Hippocampal formation (tissue), 2 donors: ENCODE measurements around the gene FXYD4.
"Not testable (repeated sequence)": the region's sequence is repeated elsewhere in the genome, so short reads cannot be mapped to it uniquely, and the experiment has no call there.

Experiments
- DNase-seq, 2 donors: peaks; one replicate each; lab custom pipeline; 2025; lab: John Stamatoyannopoulos, UW

Gene FXYD4, protein sequence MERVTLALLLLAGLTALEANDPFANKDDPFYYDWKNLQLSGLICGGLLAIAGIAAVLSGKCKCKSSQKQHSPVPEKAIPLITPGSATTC

DNA sequence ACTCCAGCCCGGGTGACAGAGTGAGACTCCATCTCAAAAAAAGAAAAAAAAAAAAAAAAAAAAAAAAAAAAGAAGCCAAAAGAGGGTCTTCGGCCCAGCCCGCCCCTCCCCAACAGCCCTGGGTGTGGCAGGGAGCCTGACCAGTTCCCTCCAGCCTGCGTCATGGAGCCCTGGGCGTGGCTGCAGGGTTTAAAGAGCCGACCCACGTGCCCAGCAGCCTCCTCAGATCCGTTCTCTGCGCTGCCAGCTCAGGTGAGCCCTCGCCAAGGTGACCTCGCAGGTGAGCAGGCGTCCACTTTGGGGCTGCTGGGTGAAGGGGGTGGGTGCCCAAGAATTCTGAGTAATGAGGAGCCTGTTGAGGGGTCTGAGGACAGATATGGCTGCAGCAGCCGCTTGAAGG, at the start of gene FXYD4:
FXYD4 (plus strand) TSS at position 219 of the 400 bp plus-strand sequence. CDS start 2,111 bp downstream, outside the sequence.
- DNase-seq = no peak

DNA sequence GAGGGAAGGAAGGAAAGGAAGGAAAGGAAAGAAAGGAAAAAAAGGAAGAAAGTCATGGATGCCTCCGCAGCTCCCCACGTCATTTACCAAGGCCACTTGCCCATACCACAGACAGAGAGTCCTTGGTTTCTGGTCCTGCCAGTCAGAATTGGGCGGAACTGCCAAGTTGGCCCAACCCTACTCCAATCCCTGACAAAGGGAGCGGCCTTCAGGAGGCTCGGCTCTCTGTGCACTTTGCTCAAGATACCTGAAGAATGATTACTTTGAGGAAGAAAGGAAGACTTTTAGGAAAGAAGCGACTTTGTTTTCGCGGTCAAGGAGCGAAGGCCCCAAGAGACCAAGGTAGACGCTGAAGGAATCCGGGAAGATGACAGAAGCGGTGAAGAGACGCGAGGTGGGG, 49.1 kb upstream of the FXYD4 start:
- peak in 1 of 2 donors; percentile 47 for DNase-seq

DNA sequence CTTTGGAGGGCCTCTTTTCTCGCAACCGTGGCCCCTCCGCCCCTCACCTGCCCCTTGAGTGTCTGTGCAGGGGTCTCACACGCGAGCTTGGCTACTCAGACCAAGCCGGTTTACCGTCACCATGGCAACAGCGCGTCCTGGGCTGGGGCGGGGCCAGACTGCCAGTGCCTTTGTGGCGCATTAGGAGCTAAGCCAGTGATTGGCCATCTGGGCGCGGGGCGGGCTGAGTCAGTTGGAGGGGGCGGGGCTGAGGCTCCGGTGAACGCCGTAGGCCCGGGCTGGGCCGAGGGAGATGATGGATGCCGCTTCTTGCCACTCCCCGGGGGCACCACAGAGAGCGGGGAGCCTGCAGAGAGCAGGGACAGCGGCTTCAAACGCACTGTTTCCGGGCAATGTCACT, 48.7 kb upstream of the FXYD4 start:
- peak; percentile 93 to 94 for DNase-seq

DNA sequence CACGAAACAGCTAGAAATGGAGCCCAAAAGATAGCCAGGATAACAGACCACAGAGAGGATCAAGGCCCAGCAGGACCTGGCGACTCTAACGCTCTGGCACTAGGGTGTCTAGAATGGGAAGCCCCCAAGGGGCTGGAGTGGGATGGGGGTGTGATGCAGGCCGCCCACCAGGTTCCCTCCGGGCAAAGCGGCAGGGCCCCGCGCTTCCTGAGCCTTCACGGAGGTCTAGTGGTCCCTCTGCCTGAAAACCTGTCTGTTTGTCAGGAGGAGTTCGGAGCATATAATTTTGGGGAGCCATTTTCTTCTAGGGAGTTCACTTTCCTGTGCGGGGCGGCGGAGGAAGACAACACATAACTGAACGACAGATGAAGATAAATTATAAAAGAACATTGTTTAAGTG, 48.2 kb upstream of the FXYD4 start:
- no peak for DNase-seq

DNA sequence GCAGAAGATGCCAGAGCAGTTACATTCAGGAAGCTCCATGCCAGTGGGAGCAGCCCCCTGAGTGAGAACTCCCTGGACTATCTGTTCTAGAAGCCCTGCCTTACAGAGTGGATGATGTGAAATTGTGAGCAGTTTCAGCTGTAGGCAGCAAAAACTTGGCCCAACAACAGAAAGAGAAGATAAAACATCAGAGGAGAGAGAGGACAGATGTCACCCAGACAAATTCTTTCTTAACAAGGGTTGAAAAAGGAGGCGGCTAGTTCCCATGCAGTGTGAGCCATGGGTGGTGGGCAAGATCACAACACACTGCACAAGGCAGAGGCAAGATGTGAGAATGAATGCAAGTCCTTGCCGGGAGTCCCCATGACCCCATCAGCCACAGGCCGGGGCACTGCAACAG, 46.6 kb upstream of the FXYD4 start:
- DNase-seq = no peak

DNA sequence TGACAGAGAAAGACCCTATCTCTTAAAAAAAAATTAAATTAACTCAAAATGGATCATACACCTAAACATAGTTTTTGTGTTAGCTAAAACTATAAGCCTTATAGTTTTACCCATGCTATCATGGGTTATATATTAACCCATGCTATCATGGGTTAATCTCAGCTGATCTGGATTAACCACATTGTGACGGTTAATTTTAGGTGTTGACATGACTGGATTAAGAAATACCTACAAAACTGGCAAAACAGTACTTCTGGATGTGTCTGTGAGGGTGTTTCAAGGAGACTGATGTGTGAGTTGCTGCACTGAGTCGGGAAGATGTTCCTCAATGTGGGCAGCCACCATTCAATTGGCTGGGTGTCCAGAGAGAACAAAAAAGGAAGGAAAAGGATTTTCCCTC, 44.3 kb upstream of the FXYD4 start:
- no peak for DNase-seq

DNA sequence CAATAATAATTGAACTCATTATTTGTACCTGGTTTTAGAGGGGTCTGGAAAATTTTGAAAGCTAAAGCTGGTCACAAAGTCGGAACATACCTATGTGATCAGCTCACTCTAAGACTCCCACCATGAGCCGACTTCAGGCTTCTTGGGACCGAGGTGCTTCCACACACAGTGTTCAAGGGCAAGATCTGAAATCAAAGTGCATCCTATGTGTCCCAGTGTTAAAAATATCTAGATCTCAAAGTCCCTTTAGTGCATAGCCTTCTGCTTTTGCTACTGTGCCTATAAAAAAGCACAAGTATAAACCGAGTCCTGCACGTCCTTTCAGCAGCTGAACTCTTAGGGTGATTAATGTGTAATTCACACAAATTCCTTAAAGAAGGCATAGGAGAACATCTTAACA, 43.5 kb upstream of the FXYD4 start:
- no peak for DNase-seq

DNA sequence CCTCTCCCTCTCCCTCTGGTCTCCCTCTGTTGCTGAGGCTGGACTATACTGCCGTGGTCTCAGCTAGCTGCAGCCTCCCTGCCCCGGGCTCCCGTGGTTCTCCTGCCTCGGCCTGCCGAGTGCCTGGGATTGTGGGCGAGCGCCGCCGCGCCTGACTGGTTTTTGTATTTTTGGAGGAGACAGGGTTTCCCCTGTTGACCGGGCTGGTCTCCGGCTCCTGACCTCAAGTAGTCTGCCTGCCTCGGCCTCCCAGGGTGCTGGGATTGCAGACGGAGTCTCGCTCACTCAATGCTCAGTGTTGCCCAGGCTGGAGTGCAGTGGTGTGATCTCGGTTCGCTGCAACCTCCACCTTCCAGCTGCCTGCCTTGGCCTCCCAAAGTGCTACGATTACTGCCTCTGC, 42.6 kb upstream of the FXYD4 start:
- DNase-seq = not testable (repeated sequence)

DNA sequence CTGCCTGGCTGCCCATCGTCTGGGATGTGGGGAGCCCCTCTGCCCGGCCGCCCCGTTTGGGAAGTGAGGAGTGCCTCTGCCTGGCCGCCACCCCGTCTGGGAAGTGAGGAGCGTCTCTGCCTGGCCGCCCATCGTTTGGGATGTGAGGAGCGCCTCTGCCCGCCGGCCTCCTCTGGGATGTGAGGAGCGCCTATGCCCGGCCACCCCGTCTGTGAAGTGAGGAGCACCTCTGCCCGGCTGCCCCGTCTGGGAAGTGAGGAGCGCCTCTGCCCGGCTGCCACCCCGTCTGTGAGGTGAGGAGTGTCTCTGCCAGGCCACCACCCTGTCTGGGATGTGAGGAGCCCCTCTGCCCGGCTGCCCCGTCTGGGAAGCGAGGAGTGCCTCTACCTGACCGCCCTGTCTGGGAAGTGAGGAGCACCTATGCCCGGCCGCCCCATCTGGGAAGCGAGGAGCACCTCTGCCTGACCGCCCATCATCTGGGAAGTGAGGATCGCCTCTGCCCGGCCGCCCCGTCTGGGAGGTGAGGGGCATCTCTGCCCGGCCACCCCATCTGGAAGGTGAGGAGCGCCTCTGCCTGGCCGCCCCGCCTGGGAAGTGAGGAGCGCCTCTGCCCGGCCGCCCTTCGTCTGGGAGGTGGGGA, 42.1 kb upstream of the FXYD4 start:
- DNase-seq = not testable (repeated sequence)

DNA sequence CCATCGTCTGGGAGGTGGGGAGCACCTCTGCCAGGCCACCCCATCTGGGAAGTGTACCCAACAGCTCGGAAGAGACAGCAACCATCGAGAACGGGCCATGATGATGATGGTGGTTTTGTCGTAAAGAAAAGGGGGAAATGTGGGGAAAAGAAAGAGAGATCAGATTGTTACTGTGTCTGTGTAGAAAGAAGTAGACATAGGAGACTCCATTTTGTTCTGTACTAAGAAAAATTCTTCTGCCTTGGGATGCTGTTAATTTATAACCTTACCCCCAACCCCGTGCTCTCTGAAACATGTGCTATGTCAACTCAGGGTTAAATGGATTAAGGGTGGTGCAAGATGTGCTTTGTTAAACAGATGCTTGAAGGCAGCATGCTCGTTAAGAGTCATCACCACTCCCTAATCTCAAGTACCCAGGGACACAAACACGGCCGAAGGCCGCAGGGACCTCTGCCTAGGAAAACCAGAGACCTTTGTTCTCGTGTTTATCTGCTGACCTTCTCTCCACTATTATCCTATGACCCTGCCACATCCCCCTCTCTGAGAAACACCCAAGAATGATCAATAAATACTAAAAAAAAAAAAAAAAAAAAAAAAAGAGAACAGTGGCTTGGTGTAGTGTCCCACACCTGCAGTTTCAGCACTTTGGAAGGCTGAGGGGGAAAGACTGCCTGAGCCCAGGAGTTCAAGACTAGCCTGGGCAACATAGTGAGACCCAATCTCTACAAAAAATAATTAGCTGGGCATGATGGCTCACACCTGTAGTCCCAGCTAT, 41.2 kb upstream of the FXYD4 start:
- DNase-seq = not testable (repeated sequence)

DNA sequence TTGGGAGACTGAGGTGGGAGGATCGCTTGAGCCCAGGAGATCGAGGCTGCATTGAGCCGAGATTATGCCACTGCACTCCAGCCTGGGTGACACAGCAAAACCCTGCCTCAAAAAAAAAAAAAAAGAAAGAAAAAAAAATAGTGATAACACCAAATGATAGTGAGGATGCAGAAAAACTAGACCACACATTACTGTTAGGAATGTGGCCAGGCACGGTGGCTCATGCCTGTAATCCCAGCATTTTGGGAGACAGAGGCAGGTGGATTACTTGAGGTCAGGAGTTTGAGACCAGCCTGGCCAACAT, 40.7 kb upstream of the FXYD4 start:
- not testable (repeated sequence) for DNase-seq

DNA sequence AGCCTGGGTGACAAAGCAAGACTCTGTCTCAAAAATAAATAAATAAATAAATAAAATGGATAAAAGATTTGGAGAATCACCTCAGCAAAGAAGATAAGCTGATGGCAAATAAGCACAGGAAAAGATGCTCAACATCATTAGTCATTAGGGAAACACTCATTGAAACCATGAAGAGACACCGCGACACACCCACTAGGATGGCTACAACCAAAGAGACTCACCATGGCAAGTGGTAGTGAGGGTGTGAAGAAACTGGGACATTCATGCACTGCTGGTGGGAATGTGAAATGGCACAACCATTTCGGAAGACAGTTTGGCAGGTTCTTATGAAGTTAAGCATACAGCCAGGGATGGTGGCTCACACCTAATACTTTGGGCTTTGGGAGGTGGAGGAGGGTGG, 37.8 kb upstream of the FXYD4 start:
- DNase-seq = no peak

DNA sequence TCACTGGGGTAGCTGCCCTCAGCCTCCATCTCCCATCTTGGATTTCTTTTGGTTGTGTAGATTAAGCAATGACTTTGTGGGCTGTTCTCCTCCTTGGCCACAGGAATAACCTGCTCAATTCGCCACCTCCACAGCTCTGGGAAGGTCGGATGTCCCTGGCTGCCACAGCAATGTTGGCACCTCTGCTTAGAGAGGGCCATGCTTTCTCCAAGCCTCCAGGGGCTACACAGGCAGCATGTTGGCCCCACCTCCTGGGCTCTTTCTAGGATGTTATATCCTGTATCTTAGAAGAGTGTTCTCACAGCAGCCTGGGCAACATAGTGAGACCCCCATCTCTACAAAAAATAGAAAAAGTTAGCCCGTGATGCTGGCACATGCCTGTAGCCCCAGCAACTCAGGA, 35.4 kb upstream of the FXYD4 start:
- DNase-seq = no peak

DNA sequence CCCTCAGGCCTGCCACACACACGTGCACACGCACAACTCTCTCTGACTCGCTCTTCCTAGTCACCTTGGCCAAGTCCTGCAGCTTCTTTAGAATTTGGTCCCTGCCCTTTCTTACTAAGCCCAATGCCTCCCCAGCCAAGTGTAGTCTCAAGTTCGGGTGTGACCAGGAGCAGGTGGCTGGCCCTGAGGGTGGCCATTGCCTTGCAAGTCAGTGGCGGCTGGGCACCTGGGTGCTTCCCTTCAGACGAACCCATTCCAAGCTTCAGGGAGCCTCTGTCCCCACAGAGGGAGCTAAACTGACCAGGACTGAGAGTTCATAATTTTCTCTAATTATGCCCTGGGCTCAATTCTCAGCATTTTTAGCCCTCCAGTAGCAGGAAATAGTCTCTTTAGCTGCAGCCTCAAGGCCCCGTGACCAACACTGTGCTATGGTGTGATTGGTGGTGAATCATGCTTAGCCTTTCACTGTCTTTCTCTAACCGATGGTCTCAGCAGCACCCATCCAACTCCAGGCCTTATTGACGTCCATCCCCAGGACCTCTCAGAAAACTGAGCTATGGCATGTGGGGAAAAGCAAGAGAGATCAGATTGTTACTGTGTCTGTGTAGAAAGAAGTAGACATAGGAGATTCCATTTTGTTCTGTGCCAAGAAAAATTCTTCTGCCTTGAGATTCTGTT, 34.7 kb upstream of the FXYD4 start:
- no peak for DNase-seq

DNA sequence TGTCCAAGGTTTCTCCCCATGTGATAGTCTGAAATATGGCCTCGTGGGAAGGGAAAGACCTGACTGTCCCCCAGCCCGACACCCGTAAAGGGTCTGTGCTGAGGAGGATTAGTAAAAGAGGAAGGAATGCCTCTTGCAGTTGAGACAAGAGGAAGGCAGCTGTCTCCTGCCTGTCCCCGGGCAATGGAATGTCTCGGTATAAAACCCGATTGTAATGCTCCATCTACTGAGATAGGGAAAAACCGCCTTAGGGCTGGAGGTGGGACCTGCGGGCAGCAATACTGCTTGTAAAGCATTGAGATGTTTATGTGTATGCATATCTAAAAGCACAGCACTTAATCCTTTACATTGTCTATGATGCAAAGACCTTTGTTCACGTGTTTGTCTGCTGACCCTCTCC, 33.9 kb upstream of the FXYD4 start:
- DNase-seq = not testable (repeated sequence)

DNA sequence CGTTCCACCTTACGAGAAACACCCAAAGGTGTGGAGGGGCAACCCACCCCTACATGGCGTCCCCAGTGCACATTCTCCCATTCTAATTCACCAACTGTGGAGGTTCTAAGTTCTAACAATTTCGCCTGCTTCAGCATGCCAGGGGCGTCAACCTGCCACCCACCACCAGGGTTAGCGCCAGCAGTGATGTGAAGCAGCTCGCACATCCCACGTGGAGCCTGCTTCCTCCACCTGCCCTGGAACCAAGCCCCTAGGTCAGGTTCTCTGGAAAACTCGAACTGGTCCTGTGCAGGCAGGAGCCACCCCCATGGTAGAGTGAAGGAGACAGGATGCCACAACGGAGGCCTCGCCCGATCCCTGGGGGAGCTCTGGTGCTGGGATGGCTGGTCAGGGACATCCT, 33.3 kb upstream of the FXYD4 start:
- no peak for DNase-seq

DNA sequence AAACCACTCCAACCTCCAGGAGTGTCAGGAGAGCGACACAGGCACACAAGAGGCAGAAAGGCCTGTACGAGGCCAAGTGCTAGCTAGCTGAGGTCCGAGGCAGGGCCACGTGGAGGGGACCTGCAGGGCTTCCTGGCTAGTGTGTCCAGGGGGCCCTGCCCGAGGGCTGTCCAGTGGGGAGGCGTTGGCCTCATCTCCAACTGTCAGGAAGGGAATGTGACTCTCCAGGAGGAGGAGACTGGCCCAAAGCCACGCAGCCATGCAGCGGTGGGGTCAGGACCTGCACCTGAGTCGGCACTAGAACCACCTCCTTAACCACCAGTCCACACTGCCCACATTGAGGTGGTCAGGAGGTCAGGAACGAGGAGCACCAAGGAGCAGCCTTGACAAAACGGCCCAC, 32.3 kb upstream of the FXYD4 start:
- DNase-seq = no peak

DNA sequence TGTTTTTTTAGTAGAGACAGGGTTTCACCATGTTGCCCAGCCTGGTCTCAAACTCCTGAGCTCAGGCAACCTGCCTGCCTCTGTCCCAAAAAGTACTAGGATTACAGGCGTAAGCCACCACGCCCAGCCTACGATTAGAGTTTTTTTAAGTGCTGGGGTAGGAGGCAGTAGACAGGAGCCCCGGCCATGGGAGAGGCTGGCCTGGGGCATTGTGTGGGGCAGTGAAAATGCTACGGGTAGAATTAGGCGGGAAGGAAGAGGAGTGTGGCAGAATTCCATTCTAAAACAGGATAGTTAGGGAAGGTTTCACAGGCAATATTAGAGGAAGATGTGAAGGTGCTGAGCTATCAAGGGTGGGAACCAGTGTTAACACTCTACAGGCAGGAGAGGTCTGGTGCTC, 31.3 kb upstream of the FXYD4 start:
- no peak for DNase-seq

DNA sequence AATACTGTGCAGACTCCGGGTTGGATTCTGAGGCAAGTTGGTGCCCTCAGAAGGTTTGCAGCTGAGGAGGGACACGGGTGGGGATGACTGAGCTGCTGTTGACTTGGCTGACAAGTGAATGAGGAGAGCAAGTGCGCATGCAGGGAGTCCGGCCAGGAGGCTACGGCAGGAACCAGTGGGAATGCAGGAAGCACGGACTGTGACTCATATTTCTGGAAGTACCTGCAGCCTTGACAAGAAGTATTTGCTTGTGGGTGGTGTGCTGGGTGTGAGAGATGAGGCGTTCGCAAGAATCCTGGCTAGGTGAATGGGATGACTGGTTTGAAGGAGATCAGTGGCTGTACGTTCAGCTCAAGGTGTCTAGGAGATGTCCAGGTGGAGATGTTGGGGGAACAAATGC, 30.8 kb upstream of the FXYD4 start:
- DNase-seq = no peak

DNA sequence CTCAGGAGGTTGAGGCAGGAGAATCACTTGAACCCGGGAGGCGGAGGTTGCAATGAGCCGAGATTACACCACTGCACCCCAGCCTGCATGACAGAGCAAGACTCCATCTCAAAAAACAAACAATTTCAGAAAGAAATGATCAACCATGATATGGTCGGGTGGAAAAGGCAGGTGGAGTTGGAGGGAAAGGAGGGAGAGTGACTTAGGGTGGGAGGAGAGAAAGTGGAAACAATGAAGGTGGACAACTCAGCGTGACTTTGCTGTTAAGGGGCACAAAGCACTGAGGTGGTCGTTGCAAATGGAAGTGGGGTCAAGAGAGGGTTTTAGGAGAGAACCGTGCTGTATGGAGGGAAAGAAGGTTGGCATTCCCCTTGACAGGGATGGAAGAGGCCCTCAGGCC, 30.0 kb upstream of the FXYD4 start:
- no peak for DNase-seq

DNA sequence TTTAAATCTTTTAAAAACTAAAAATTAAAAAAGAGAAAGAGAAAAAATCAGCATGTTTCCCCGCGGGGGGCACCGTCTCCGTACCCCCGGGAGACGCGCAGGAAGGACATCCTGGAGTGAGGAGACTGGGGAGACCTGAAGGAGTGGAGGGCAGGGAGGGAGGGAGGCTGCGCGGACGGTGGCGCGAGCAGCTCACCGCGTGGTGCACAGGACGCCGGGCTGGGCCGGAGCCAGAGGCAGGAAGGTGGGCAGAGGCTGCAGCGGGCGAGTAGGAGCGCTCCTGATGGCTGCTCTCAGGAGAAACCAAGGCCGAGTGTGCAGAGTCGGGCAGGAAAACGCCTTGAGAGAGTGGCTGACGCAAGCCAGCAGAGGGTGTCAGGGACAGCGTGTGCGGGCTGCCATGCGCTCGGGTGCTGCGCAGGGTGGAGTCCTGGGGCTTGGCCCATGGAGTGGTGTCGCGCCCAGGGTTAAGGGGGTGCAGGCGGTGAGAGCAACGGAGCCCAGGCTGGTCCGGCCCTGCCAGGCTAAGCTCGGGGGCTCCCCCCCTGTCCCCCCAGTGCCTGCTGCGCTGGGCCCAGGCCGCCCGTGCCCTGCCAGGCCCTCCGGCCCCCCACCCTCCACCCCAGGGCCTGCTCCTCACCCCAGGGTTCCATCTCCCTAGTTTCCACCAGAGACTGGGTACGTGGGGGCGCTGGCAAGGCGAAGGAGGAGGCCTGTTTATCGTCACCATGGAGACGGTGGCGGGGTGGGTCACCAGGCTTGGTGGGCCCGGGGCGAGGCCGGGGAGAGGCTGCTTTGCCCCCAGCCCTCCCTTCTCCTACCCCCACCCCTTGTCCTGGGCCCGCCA, 28.9 kb upstream of the FXYD4 start:
- no peak for DNase-seq

DNA sequence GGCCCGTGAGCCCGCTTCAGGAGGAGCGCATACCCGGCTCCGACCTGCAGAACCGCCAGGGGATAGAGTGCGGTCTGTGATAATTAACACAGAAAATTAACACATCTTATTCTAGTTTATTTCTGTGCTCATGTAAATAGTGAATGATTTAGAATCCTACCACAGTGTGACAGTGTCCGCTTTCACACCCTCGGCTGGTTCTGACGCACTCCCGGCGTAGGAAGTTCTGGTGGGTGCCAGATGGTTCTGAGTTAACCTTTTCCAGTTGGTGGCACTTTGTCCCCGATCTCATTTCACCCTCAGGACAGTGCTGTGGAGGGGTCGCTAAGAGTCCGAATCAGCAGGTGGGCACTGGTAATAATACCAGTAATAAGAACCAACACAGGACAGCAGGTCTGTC, 28.3 kb upstream of the FXYD4 start:
- no peak for DNase-seq
